ENCODE measurements around the gene CACNA2D3.

The CACNA2D3 gene

GRCh38 chr3:54793171-54793570 is 670.8 kb downstream of the CACNA2D3 start:
- intact Hi-C loops (cut with micrococcal nuclease), result no loop called here
- Mint-ChIP-seq H3K9me3 (peaks cover under 1% of the 10 kb centered on the region), H3K36me3 (ENCODE audit: low read depth) (no peaks in the 10 kb centered on the region), H3K27me3 (no peaks in the 10 kb centered on the region), H3K27ac (no peak overlapping the region), H3K4me3 (no peak overlapping the region), H3K4me1 (ENCODE audit: low read depth) (no peaks in the 10 kb centered on the region)

DNA sequence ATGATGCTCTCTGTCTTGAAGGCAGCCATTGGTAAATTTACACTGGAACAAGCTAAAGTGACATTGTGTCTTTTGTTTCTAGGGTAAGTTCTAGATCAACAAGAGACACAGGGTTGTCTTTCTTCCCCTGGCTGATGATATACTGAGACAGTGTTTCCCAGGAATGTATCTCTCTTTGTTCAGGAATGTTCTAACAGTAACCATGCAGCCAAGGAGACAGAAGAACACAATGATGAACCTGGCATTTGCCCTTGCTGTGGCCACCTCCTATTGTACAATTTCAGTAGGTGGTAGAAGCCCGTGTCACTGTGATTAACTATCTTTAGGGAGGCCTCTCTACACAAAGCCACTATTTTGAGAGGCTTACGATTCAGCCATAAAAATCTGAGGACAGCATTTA is 674.8 kb downstream of the CACNA2D3 start:
- no peaks in the 10 kb centered on the region for H3K4me1 Mint-ChIP-seq (ENCODE audit: low read depth)
- no peaks in the 10 kb centered on the region for H3K27me3 Mint-ChIP-seq
- H3K9me3 Mint-ChIP-seq, result no peaks in the 10 kb centered on the region
- intact Hi-C loops (cut with micrococcal nuclease), result no loop called here
- H3K36me3 Mint-ChIP-seq (ENCODE audit: low read depth), result no peaks in the 10 kb centered on the region
- no peak overlapping the region for H3K4me3 Mint-ChIP-seq
- H3K27ac Mint-ChIP-seq, result no peak overlapping the region

DNA sequence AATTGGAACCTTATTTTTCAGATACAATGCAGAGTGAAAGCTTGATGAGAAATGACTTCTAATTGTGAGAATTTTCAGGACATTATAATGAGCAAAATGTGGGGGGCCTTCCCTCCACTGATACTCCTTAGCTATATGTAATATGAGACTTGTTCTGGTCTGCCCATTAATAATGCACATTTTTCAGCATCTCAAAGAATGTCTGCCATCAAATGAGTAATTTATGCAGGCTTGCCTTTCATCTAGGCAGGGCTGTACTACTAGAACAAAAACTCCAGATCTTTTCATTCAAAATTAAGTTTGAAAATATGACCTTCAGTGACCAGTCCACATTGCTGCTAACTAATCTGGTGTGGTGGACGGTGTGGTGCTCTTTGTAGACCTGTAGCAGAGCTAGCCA is 678.1 kb downstream of the CACNA2D3 start:
- no peak overlapping the region for H3K27ac Mint-ChIP-seq
- H3K36me3 Mint-ChIP-seq (ENCODE audit: low read depth), result no peaks in the 10 kb centered on the region
- no peaks in the 10 kb centered on the region for H3K4me1 Mint-ChIP-seq (ENCODE audit: low read depth)
- H3K27me3 Mint-ChIP-seq, result no peaks in the 10 kb centered on the region
- intact Hi-C loops (cut with micrococcal nuclease), result no loop called here
- no peaks in the 10 kb centered on the region for H3K9me3 Mint-ChIP-seq
- no peak overlapping the region for H3K4me3 Mint-ChIP-seq

GRCh38 chr3:54801977-54802376 is 679.6 kb downstream of the CACNA2D3 start:
- no peak overlapping the region for H3K4me3 Mint-ChIP-seq
- H3K4me1 Mint-ChIP-seq (ENCODE audit: low read depth), result no peaks in the 10 kb centered on the region
- H3K27ac Mint-ChIP-seq, result no peak overlapping the region
- intact Hi-C loops (cut with micrococcal nuclease), result no loop called here
- no peaks in the 10 kb centered on the region for H3K9me3 Mint-ChIP-seq
- H3K27me3 Mint-ChIP-seq, result no peaks in the 10 kb centered on the region
- H3K36me3 Mint-ChIP-seq (ENCODE audit: low read depth), result no peaks in the 10 kb centered on the region

GRCh38 chr3:54810401-54810800 is 688.0 kb downstream of the CACNA2D3 start:
- H3K4me1 Mint-ChIP-seq (ENCODE audit: low read depth), result no peaks in the 10 kb centered on the region
- H3K4me3 Mint-ChIP-seq, result no peak overlapping the region
- intact Hi-C loops (cut with micrococcal nuclease), result no loop called here
- no peaks in the 10 kb centered on the region for H3K27me3 Mint-ChIP-seq
- no peak overlapping the region for H3K27ac Mint-ChIP-seq
- H3K36me3 Mint-ChIP-seq (ENCODE audit: low read depth), result no peaks in the 10 kb centered on the region
- peaks cover 19% of the 10 kb centered on the region for H3K9me3 Mint-ChIP-seq

GRCh38 chr3:54814224-54814623 is 691.9 kb downstream of the CACNA2D3 start:
- intact Hi-C loops (cut with micrococcal nuclease), result no loop called here
- Mint-ChIP-seq H3K4me1 (ENCODE audit: low read depth) (no peaks in the 10 kb centered on the region), H3K27ac (no peak overlapping the region), H3K4me3 (no peak overlapping the region), H3K9me3 (peaks cover 10% of the 10 kb centered on the region), H3K27me3 (no peaks in the 10 kb centered on the region), H3K36me3 (ENCODE audit: low read depth) (no peaks in the 10 kb centered on the region)

- no peaks in the 10 kb centered on the region for H3K4me1 Mint-ChIP-seq (ENCODE audit: low read depth)
- no peaks in the 10 kb centered on the region for H3K9me3 Mint-ChIP-seq
- no peak overlapping the region for H3K4me3 Mint-ChIP-seq
- intact Hi-C loops (cut with micrococcal nuclease), result no loop called here
- H3K27ac Mint-ChIP-seq, result no peak overlapping the region
- H3K27me3 Mint-ChIP-seq, result no peaks in the 10 kb centered on the region
- no peaks in the 10 kb centered on the region for H3K36me3 Mint-ChIP-seq (ENCODE audit: low read depth)
These were observed 695.3 kb downstream of the CACNA2D3 start for GRCh38 chr3:54817628-54818027.

- Mint-ChIP-seq H3K27ac (no peak overlapping the region), H3K27me3 (no peaks in the 10 kb centered on the region), H3K4me3 (no peak overlapping the region), H3K36me3 (ENCODE audit: low read depth) (no peaks in the 10 kb centered on the region), H3K4me1 (ENCODE audit: low read depth) (no peaks in the 10 kb centered on the region), H3K9me3 (no peaks in the 10 kb centered on the region)
- intact Hi-C loops (cut with micrococcal nuclease), result no loop called here
These were observed 696.1 kb downstream of the CACNA2D3 start for GRCh38 chr3:54818486-54818885.

DNA sequence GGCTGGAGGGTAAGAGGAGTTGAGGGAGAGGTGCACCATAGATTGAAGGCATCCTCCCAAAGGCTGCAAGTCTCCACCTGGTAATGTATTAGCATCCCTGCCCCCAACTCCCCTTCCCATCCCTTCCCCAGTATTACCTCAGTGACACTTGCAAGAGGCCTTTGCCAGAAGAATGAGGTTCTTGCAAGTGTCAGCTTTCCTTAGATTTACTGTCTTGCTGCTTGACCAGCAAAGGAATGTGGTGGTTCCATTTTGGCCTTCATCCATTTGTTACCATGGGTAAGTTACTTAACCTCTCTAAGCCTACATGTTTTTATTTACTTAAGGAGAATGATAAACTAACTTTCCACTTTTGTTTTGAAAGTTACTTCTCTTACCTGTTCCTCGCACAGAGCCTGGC is 696.6 kb downstream of the CACNA2D3 start:
- H3K4me1 Mint-ChIP-seq (ENCODE audit: low read depth), result no peaks in the 10 kb centered on the region
- no peaks in the 10 kb centered on the region for H3K36me3 Mint-ChIP-seq (ENCODE audit: low read depth)
- intact Hi-C loops (cut with micrococcal nuclease), result no loop called here
- no peak overlapping the region for H3K27ac Mint-ChIP-seq
- H3K9me3 Mint-ChIP-seq, result no peaks in the 10 kb centered on the region
- no peak overlapping the region for H3K4me3 Mint-ChIP-seq
- H3K27me3 Mint-ChIP-seq, result no peaks in the 10 kb centered on the region

GRCh38 chr3:54819946-54820345 is 697.6 kb downstream of the CACNA2D3 start:
- Mint-ChIP-seq H3K4me1 (ENCODE audit: low read depth) (no peaks in the 10 kb centered on the region), H3K27me3 (no peaks in the 10 kb centered on the region)

DNA sequence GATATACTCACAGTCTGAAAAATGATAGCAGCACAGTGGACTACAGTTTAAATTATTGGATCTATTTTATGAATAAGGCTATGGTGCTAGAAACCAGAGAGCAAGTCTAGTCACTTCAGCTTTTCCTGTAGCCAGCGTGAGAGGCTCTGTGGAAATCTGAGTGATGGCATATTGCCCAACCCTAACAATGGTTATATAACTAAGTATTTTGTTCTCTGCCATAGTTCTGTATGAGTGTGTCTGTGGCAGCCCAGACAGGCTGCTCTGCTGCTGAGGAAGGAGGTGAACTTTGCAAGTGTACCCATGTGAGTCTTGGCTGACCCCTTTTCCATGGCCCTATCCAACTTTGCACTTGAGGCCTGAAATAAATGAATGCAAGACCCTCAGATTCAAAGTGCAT is 699.9 kb downstream of the CACNA2D3 start:
- H3K4me1 Mint-ChIP-seq (ENCODE audit: low read depth), result no peaks in the 10 kb centered on the region
- no peaks in the 10 kb centered on the region for H3K27me3 Mint-ChIP-seq
- intact Hi-C loops (cut with micrococcal nuclease), result no loop called here
- H3K36me3 Mint-ChIP-seq (ENCODE audit: low read depth), result no peaks in the 10 kb centered on the region
- H3K27ac Mint-ChIP-seq, result no peak overlapping the region
- H3K9me3 Mint-ChIP-seq, result no peaks in the 10 kb centered on the region
- H3K4me3 Mint-ChIP-seq, result no peak overlapping the region

More at GRCh38 chr3:54819946-54820345, 697.6 kb downstream of the CACNA2D3 start:
- no peaks in the 10 kb centered on the region for H3K36me3 Mint-ChIP-seq (ENCODE audit: low read depth)
- H3K27ac Mint-ChIP-seq, result no peak overlapping the region
- H3K4me3 Mint-ChIP-seq, result no peak overlapping the region
- intact Hi-C loops (cut with micrococcal nuclease), result no loop called here
- H3K9me3 Mint-ChIP-seq, result no peaks in the 10 kb centered on the region

GRCh38 chr3:54826251-54826691 is 703.9 kb downstream of the CACNA2D3 start:
- peaks cover 2% of the 10 kb centered on the region for H3K27me3 Mint-ChIP-seq
- no peak overlapping the region for H3K4me3 Mint-ChIP-seq
- no peaks in the 10 kb centered on the region for H3K9me3 Mint-ChIP-seq
- H3K27ac Mint-ChIP-seq, result no peak overlapping the region
- H3K36me3 Mint-ChIP-seq (ENCODE audit: low read depth), result no peaks in the 10 kb centered on the region
- intact Hi-C loops (cut with micrococcal nuclease), result no loop called here
- no peaks in the 10 kb centered on the region for H3K4me1 Mint-ChIP-seq (ENCODE audit: low read depth)

GRCh38 chr3:54827056-54827687 is 704.8 kb downstream of the CACNA2D3 start:
- Mint-ChIP-seq H3K27me3 (peaks cover 2% of the 10 kb centered on the region), H3K36me3 (ENCODE audit: low read depth) (no peaks in the 10 kb centered on the region)

DNA sequence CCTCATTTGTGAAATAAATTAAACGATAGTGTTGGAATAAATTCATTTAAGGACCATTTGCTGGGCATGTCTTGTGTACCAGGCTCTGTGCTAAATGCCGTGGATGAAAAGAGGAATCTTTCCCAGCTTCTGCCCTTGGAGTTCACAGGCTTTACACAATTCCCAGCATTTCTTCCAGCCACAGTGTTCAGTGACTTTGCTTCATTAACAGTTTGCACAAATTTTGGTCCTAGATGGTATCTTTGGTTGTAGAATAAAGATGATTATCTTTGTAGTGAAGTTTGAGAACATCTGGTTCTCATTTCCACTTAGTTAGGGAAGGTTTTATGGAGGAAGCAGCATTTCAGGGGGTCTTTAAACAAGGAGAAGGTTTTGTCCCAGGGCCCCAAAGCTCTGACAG is 705.4 kb downstream of the CACNA2D3 start:
- no peak overlapping the region for H3K4me3 Mint-ChIP-seq
- no peak overlapping the region for H3K27ac Mint-ChIP-seq
- intact Hi-C loops (cut with micrococcal nuclease), result no loop called here
- peaks cover 2% of the 10 kb centered on the region for H3K27me3 Mint-ChIP-seq
- H3K9me3 Mint-ChIP-seq, result no peaks in the 10 kb centered on the region
- no peaks in the 10 kb centered on the region for H3K4me1 Mint-ChIP-seq (ENCODE audit: low read depth)
- no peaks in the 10 kb centered on the region for H3K36me3 Mint-ChIP-seq (ENCODE audit: low read depth)

More at GRCh38 chr3:54827056-54827687, 704.8 kb downstream of the CACNA2D3 start:
- Mint-ChIP-seq H3K27ac (no peak overlapping the region), H3K4me3 (no peak overlapping the region), H3K4me1 (ENCODE audit: low read depth) (no peaks in the 10 kb centered on the region), H3K9me3 (no peaks in the 10 kb centered on the region)
- intact Hi-C loops (cut with micrococcal nuclease), result no loop called here

- Mint-ChIP-seq H3K27ac (no peak overlapping the region), H3K36me3 (ENCODE audit: low read depth) (no peaks in the 10 kb centered on the region), H3K4me3 (no peak overlapping the region), H3K9me3 (no peaks in the 10 kb centered on the region), H3K4me1 (ENCODE audit: low read depth) (no peaks in the 10 kb centered on the region), H3K27me3 (peaks cover 2% of the 10 kb centered on the region)
- intact Hi-C loops (cut with micrococcal nuclease), result loop anchor here (10.0 kb wide), 1 partner anchor 1614 kb away; no protein-coding TSS in a partner anchor
These were observed 708.3 kb downstream of the CACNA2D3 start for GRCh38 chr3:54830658-54831057.

All from dendritic cell treated with granulocyte-macrophage colony-stimulating factor and Interleukin-4, amounts not matched to agents 40 ng/mL and 50 ng/mL, for 4 days (primary cell).